Ascending aorta (tissue), 2 donors: ENCODE results near the gene TRIOBP. TPM values are rescaled to one million over a fixed set of nuclear protein-coding genes. Genes with fewer than 3 reads are reported as not detected.
A peak's percentile ranks its signal among the peaks of the same experiment; 100 is the strongest.

Source experiments
- DNase-seq, 2 donors: peaks; one replicate each; pipeline ENCODE4 v3.0.0-alpha.2; 2019; ENCODE audit warnings: low spot score in 2 of 2
- H3K27ac ChIP-seq, 2 donors: fragments of 200-600 bp; sonication (generic); one replicate each; pipeline ENCODE4 v1.5.1; 2016 to 2017; ENCODE audit warnings: mild to moderate bottlenecking in 1 of 2
- H3K27me3 ChIP-seq: fragments of 200-600 bp; sonication (generic); one replicate; pipeline ENCODE4 v1.5.1; 2017
- H3K36me3 ChIP-seq, 2 donors: fragments of 200-600 bp; sonication (generic); one replicate each; pipeline ENCODE4 v1.5.1; 2016
- H3K4me1 ChIP-seq, 2 donors: fragments of 200-600 bp; sonication (generic); one replicate each; pipeline ENCODE4 v1.5.1; 2016 to 2017; ENCODE audit warnings: mild to moderate bottlenecking in 1 of 2
- H3K4me3 ChIP-seq, 2 donors: fragments of 200-600 bp; sonication (generic); one replicate each; pipeline ENCODE4 v1.5.1; 2016 to 2017; ENCODE audit warnings: mild to moderate bottlenecking in 1 of 2
- H3K9me3 ChIP-seq, 2 donors: fragments of 200-600 bp; sonication (generic); one replicate each; pipeline ENCODE4 v1.5.1; 2016
- intact Hi-C: fragments of 100-400 bp; cut with DNase I; formaldehyde crosslinking; loops from one replicate; pipeline ENCODE4 v1.15.1; 2023
- total RNA-seq: library from RNA; depleted of rRNA; stranded (reverse); fragments of >200 nt; gene quantifications from one replicate; pipeline ENCODE4 v1.1.0, GENCODE V29; 2016
- TF ChIP-seq, protein P1 (sequence below), 3 experiments: fragments of 200-600 bp in 2 of 3; fragments of 450-650 bp in 1 of 3; sonication (generic) in 2 of 3; IDR thresholded peaks; one replicate each; pipeline ENCODE4 v1.5.1; 2016 to 2019; ENCODE audit warnings: antibody characterized with exemption in 3 of 3, mild to moderate bottlenecking in 1 of 3, moderate library complexity in 1 of 3

The TRIOBP gene
- total RNA-seq, 1 donor from 2014 or later = 253 TPM

DNA sequence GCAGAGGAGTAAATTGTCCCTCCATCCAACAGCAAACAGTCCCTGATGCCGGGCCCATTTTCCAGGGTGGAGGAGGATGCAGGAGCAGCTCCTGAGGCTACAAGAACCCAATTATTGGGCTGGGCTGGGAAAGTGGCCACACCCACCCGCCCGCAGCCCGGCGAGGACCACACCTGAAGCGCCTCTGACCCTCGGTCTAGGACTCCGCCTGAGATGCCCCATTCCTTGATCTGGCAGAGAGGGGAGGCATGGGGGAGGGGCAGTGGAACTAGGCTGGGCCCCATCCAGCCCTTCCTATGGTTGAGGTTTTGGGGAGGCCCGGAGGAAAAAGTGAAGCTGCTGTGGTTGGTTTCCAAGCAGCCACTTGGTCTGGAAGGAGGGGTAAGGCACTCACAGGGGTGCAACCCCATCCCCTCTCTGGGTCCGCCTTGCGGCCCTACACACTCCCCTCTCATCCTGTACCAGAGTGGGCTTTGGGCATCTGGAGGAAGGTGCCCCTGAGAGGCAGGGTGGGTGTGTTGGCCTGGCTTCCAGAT, 23.9 kb upstream of the TRIOBP start:
- Histone ChIP-seq H3K4me3 (no peak overlapping the region), H3K9me3 (no peaks in the 10 kb centered on the region), H3K27me3 (no peaks in the 10 kb centered on the region), H3K4me1 (peaks cover 12 to 23% of the 10 kb centered on the region in 2 donors), H3K36me3 (peaks cover 4 to 6% of the 10 kb centered on the region in 2 donors), H3K27ac (peak overlapping the region; percentile 91 to 94)
- TF ChIP-seq, protein P1, sequence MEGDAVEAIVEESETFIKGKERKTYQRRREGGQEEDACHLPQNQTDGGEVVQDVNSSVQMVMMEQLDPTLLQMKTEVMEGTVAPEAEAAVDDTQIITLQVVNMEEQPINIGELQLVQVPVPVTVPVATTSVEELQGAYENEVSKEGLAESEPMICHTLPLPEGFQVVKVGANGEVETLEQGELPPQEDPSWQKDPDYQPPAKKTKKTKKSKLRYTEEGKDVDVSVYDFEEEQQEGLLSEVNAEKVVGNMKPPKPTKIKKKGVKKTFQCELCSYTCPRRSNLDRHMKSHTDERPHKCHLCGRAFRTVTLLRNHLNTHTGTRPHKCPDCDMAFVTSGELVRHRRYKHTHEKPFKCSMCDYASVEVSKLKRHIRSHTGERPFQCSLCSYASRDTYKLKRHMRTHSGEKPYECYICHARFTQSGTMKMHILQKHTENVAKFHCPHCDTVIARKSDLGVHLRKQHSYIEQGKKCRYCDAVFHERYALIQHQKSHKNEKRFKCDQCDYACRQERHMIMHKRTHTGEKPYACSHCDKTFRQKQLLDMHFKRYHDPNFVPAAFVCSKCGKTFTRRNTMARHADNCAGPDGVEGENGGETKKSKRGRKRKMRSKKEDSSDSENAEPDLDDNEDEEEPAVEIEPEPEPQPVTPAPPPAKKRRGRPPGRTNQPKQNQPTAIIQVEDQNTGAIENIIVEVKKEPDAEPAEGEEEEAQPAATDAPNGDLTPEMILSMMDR (IDR thresholded peaks at IDR 0.05) = no peak
- DNase-seq = no peak
- intact Hi-C loops = no loop called here

DNA sequence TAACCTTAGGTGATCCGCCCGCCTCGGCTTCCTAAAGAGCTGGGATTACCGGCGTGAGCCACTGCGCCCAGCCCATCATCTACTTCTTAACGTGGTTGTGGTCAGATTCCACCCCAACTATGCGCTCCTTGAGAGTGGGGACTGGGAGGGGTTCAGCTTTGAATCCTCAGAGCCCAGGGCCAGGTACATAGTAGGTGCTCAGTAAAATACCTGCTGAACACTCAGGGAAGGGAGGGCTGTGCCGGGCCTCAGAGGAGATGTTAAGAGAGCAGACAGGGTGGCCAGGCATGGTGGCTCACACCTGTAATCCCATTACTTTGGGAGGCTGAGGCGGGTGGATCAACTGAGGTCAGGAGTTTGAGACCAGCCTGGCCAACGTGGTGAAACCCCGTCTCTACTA, 22.6 kb upstream of the TRIOBP start:
- Histone ChIP-seq H3K9me3 (no peaks in the 10 kb centered on the region), H3K27me3 (no peaks in the 10 kb centered on the region), H3K4me3 (peak overlapping the region in 1 of 2 donors; percentile 81), H3K4me1 (peaks cover 15 to 30% of the 10 kb centered on the region in 2 donors), H3K36me3 (peaks cover 16 to 19% of the 10 kb centered on the region in 2 donors), H3K27ac (peak overlapping the region; percentile 91 to 94)
- intact Hi-C loops = no loop called here
- TF ChIP-seq, protein P1 (IDR thresholded peaks at IDR 0.05) = no peak
- DNase-seq = no peak

DNA sequence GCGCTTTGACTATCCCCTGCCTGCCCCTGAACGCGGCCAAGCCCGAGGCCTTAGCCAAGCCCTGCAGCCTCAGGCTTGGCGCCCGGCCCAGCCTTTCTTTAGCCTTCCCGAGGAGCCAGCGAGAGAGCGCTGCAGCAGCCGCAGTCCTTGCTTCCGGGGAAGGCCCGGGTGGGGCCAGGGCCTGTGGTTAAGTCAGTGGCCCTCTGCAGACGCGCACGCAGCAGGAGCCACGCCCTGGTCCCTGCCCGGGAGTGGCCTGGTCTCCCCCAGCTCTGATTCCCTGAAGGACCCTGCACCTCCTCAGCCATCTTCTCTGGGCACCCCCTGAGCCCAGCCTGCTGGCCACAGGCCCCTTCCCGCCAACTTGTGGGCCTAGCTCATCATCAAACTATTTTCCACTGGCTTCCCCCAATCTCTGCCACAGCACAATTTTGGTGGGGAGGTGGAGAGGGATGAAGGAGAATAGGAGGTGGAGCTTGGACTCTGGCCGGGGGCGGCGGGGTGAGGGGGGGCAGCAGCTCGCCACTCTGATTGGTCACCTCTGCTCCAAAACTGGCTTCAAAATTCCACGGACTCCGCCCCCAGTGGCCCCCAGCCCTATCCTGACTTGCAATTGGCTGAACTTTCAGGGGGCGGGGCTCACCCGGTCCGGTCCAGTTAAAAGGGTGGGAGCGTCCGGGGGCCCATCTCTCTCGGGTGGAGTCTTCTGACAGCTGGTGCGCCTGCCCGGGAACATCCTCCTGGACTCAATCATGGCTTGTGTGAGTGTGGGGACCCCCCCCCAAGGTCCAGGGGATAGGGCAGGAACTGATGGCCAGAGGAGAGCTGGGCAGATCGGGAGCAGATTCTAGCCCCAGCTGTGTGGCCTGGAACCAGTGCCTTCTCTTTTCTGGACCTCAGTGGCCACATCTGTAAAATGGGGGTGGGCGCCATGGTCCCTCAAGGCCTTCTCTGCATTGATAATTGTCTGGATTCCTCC, 21.6 kb upstream of the TRIOBP start, which contains the start of gene LGALS1:
Gene LGALS1, plus strand, starts transcription at position 686 of the 979 bp plus-strand sequence. Its CDS starts 67 bp downstream, at position 753.
- no peaks in the 10 kb centered on the region for H3K9me3 ChIP-seq
- peak within 1 kb of the TSS; percentile 91 to 94 for H3K27ac ChIP-seq
- peak within 1 kb of the TSS; percentile 58 to 81 for H3K4me3 ChIP-seq
- no peaks in the 10 kb centered on the region for H3K27me3 ChIP-seq
- TF ChIP-seq, protein P1 (IDR thresholded peaks at IDR 0.05) = peak in 1 of 3 experiments; percentile 14
- intact Hi-C loops = loop anchor here (1.0 to 5.0 kb wide), 4 partner anchors 17 to 132 kb away; partner anchors contain the start of genes CDC42EP1, GCAT and PDXP
- H3K36me3 ChIP-seq = peaks cover 25 to 28% of the 10 kb centered on the region in 2 donors
- DNase-seq = peak; percentile 94 to 99
- peaks cover 15 to 30% of the 10 kb centered on the region in 2 donors for H3K4me1 ChIP-seq

DNA sequence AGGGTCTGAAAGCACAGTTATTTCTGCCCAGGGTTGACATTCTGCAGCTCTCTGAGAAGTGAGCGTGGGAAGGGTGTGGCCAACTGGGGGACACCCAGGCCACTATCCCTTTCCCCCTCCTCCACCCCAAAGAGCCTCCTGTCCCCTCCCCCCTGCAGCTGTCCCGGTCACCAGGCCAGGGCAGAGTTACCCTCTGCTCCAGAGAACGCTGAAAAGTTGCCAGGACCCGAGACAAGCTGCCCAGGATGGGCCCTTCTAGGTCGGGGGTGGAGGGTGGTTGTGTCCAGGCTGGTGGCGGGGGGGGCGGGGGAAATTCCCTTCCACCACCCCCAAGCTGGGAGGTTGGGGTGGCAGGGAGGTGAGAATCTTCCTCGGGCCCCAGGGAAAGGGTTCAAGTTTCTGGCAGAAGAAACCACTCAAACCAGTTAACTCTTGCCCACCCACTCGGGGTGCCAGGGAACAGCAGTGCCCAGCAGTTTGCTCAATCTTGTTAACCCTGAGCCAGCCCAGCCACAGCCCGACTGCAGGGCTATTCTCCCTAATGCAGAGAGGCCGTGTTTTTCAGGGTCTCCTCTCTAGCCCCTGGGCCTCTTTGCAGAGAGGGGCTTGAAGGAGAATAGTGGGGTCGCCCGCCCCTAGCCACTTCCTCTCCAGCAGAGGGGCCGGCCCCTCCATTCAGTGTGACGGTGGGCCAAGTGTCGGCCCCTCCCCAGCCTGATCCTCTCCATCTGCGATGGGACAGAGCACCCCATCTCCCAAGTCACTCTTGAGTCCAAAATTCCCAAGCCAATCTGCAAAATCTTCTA, 20.7 kb upstream of the TRIOBP start:
- H3K27ac ChIP-seq = peak overlapping the region; percentile 91 to 94
- no peaks in the 10 kb centered on the region for H3K27me3 ChIP-seq
- H3K4me1 ChIP-seq = peaks cover 15 to 30% of the 10 kb centered on the region in 2 donors
- peak overlapping the region; percentile 58 to 81 for H3K4me3 ChIP-seq
- intact Hi-C loops = loop anchor here (1.0 to 5.0 kb wide), 5 partner anchors 18 to 131 kb away; partner anchors contain the start of genes CDC42EP1, GCAT, GGA1 and PDXP
- H3K9me3 ChIP-seq = no peaks in the 10 kb centered on the region
- peak in 1 of 2 donors; percentile 71 for DNase-seq
- peaks cover 25 to 28% of the 10 kb centered on the region in 2 donors for H3K36me3 ChIP-seq
- TF ChIP-seq, protein P1 (IDR thresholded peaks at IDR 0.05) = no peak
